Diencephalon (tissue), 1 donor: ENCODE data around the gene VAPA. TPM values are rescaled to one million over a fixed set of nuclear protein-coding genes. Genes with fewer than 3 reads are reported as not detected.

ENCODE experiments used
- small RNA-seq: library from RNA; depleted of rRNA; stranded (forward); fragments of <200 nt; gene quantifications from one replicate; pipeline ENCODE3, GENCODE V24; 2014
- total RNA-seq: library from RNA; depleted of rRNA; stranded (reverse); fragments of >200 nt; gene quantifications from one replicate; pipeline ENCODE4 v1.2.3, GENCODE V29; 2014

Gene VAPA, protein sequence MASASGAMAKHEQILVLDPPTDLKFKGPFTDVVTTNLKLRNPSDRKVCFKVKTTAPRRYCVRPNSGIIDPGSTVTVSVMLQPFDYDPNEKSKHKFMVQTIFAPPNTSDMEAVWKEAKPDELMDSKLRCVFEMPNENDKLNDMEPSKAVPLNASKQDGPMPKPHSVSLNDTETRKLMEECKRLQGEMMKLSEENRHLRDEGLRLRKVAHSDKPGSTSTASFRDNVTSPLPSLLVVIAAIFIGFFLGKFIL
- 176 TPM for total RNA-seq

DNA sequence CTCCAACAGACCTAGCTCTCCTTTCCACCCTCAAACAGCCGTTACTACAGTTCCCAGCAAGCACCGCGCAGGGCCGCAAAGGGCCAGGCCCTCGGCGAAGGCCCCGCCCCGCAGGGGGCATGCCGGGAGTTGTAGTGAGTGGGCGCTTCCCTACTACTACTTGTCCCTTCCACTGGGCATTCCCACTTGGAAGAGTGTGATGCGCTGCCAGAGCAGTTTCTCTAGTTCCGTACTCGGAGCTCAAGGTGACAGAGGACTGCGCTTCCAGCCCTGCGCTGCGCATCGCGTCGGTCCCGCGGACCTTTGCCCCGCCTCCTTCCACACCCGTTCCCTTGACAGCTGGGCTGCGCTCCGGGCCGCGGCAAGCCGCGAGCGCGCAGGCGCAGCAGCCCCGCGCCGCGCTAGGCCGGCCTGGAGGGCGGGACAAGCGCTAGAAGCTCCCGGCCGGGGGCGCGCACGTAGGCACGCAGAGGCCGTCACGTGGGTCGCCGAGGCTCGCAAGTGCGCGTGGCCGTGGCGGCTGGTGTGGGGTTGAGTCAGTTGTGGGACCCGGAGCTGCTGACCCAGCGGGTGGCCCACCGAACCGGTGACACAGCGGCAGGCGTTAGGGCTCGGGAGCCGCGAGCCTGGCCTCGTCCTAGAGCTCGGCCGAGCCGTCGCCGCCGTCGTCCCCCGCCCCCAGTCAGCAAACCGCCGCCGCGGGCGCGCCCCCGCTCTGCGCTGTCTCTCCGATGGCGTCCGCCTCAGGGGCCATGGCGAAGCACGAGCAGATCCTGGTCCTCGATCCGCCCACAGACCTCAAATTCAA is at the start of gene VAPA:
Gene VAPA, plus strand, starts transcription at position 491 of the 808 bp plus-strand sequence. Its CDS starts 241 bp downstream, at position 732.

GRCh38 chr18:9885170-9886004 is 28.4 kb upstream of the VAPA start, which contains the start of gene TXNDC2:
Gene TXNDC2 (plus strand): TSS chr18:9885973. CDS start chr18:9886681, 708 bp downstream.

Small RNA genes within 50 kb of the gene (small RNA-seq; reads per million reads assigned to genes)
- 0.10 reads per million for gene RNA5SP450

Other genes with a start within 250 kb of the VAPA start
- gene RAB31, start 205.7 kb upstream of the VAPA start, total RNA-seq, result 51.2 TPM
- gene TXNDC2, start 28.0 kb upstream of the VAPA start, total RNA-seq, result not detected